Transverse colon (tissue), 4 donors: Measurements from ENCODE around the gene PTPN18. TPM values are rescaled to one million over a fixed set of nuclear protein-coding genes. Genes with fewer than 3 reads are reported as not detected.

Experiments
- DNase-seq: peaks from one replicate; pipeline ENCODE4 v3.0.0-alpha.2; 2019
- H3K27ac ChIP-seq, 4 donors: fragments of 200-600 bp; sonication (generic); 2 replicates each; pipeline ENCODE4 v1.5.1; 2016 to 2018; ENCODE audit warnings: inconsistent platforms in 4 of 4
- H3K27me3 ChIP-seq: fragments of 200-600 bp; sonication (generic); 2 replicates; pipeline ENCODE4 v1.5.1; 2017; ENCODE audit warnings: inconsistent platforms
- H3K36me3 ChIP-seq, 4 donors: fragments of 200-600 bp; sonication (generic); 2 replicates each; pipeline ENCODE4 v1.5.1; 2017 to 2019; ENCODE audit warnings: inconsistent platforms in 4 of 4
- H3K4me1 ChIP-seq, 4 donors: fragments of 200-600 bp; sonication (generic); 2 replicates each; pipeline ENCODE4 v1.5.1; 2017 to 2020; ENCODE audit warnings: inconsistent platforms in 4 of 4
- H3K4me3 ChIP-seq, 4 donors: fragments of 200-600 bp; sonication (generic); 1 replicate in 1 of 4; 2 replicates in 3 of 4; pipeline versions ENCODE4 v1.5.1 to v1.6.1; 2017 to 2019; ENCODE audit warnings: inconsistent platforms in 4 of 4
- H3K9me3 ChIP-seq, 2 donors: fragments of 200-600 bp; sonication (generic); 2 replicates each; pipeline ENCODE4 v1.5.1; 2017 to 2019; ENCODE audit warnings: inconsistent platforms in 2 of 2
- CTCF ChIP-seq, 5 experiments: fragments of 200-600 bp in 3 of 5; fragments of 450-650 bp in 2 of 5; sonication (generic) in 3 of 5; IDR thresholded peaks; 1 replicate in 2 of 5; 2 replicates in 3 of 5; pipeline ENCODE4 v1.5.1; 2016 to 2017; ENCODE audit warnings: antibody characterized with exemption in 5 of 5, inconsistent platforms in 3 of 5, mild to moderate bottlenecking in 2 of 5, moderate library complexity in 1 of 5
- EP300 ChIP-seq: sonication (generic); formaldehyde crosslinking; IDR thresholded peaks from one replicate; pipeline ENCODE4 v1.6.1; 2017; ENCODE audit warnings: antibody characterized with exemption, low read depth
- POLR2A ChIP-seq: fragments of 450-650 bp; IDR thresholded peaks from one replicate; pipeline ENCODE4 v1.6.1; 2016; ENCODE audit warnings: antibody characterized with exemption, mild to moderate bottlenecking, moderate library complexity
- POLR2AphosphoS5 ChIP-seq, 3 donors: sonication (generic); formaldehyde crosslinking; IDR thresholded peaks; one replicate each; pipeline ENCODE4 v1.6.1; 2016; ENCODE audit warnings: antibody characterized with exemption in 3 of 3
- WGBS, 2 donors: methylation state at CpG; one replicate each; pipeline ENCODE4 v1.1.5; 2018; ENCODE audit warnings: low coverage in 1 of 2; 5-methylcytosine and 5-hydroxymethylcytosine counted together
- in situ Hi-C, 4 donors: fragments of 200-750 bp; cut with MboI; loops; one replicate each; pipeline versions ENCODE4 v1.15.0 to v1.15.1; 2017; ENCODE audit warnings: low sequenced_read_pairs in 3 of 4, low pct_ligation_motif_present in 1 of 4, low pct_unique_long_range_greater_than_20kb in 1 of 4
- intact Hi-C: fragments of 100-400 bp; cut with DNase I; formaldehyde crosslinking; loops from one replicate; pipeline ENCODE4 v1.15.1; 2023; ENCODE audit warnings: low total_unique reads
- total RNA-seq, 4 donors: library from RNA; depleted of rRNA; stranded (reverse); fragments of >200 nt; gene quantifications; one replicate each; pipeline ENCODE4 v1.1.0, GENCODE V29; 2016

The PTPN18 gene
- total RNA-seq, 4 donors from 2014 or later = 136 to 168 (median 148) TPM

DNA sequence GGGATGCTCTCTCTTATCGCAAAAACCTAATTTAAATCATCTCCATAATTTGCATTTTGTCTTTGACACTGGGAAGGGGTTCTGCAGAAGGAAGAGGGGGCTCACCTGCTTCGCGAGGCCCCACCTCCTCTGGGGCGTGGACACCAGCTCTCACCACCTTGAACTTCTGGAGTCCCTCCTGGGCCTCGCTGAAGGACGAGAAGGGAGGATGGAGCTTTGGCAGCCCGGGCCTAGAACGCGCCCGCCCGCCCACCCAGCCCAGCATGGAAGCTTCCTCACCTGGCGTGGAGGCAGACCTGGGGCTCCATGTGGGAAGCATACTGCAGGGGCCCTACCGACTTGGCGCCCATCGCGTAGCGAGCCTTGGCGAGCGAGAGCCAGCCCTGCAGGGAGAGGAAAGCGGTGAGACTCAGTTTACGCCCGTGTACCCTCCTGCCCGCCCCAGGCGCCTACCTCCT is 14.3 kb upstream of the PTPN18 start:
- H3K4me1 ChIP-seq = peaks cover 14 to 28% (median 19%) of the 10 kb centered on the region in 4 donors
- TF ChIP-seq CTCF (IDR thresholded peaks at IDR 0.05) (no peak), EP300 (no peak), POLR2AphosphoS5 (IDR thresholded peaks at IDR 0.05) (no peak), POLR2A (no peak)
- no peaks in the 10 kb centered on the region for H3K27me3 ChIP-seq
- peaks cover 0 to 24% (median 10%) of the 10 kb centered on the region in 4 donors for H3K36me3 ChIP-seq
- peak; percentile 57 for DNase-seq
- in situ Hi-C loops (loop anchor here in 3 of 4 donors (25.0 kb wide), 3 partner anchors 179 to 746 kb away; partner anchors contain the start of gene FAM168B (in 1 of the 3)), intact Hi-C loops (no loop called here)
- H3K9me3 ChIP-seq = no peaks in the 10 kb centered on the region
- 2 to 9% methylated on average over 1 to 23 of the region's 24 CpGs for WGBS, 2 donors
- H3K4me3 ChIP-seq = peak overlapping the region; percentile 43 to 88 (median 64)
- peak overlapping the region; percentile 89 to 93 (median 92) for H3K27ac ChIP-seq

DNA sequence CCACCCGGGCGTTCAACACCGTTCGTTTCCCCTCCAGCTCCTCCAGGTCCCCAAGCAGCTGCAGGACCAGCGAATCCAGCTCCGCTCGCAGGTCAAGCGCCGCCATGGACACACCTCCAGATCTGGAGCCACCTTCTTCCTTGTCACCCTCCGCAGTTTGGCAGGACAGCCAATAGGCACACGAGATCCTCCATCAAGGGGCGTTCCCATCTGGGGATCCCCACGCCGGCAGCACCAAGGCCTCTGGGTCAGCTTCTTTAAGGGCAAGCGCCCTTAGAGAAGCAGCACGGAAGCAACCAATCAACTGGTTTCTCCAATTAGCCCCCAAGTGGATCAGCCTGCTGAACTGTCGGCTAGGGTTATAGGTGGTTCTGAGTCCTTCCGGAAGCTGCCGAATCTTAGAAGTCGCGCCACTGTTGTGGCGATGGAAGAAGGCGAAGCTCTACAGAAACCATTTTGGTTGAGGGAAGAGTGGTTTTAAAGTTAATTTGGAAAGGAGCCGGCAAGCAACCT is 13.8 kb upstream of the PTPN18 start:
- peaks cover 0 to 28% (median 10%) of the 10 kb centered on the region in 4 donors for H3K36me3 ChIP-seq
- H3K9me3 ChIP-seq = no peaks in the 10 kb centered on the region
- peak overlapping the region; percentile 43 to 88 (median 64) for H3K4me3 ChIP-seq
- WGBS, 2 donors = 1% methylated on average over 23 of the region's 24 CpGs; no CpG with 5 or more reads in 1 of the 2 donors
- peak overlapping the region; percentile 89 to 93 (median 92) for H3K27ac ChIP-seq
- intact Hi-C loops (no loop called here), in situ Hi-C loops (loop anchor here in 3 of 4 donors (25.0 kb wide), 3 partner anchors 180 to 745 kb away; partner anchors contain the start of gene FAM168B (in 1 of the 3))
- peak; percentile 92 for DNase-seq
- TF ChIP-seq POLR2A (peak; percentile 74), CTCF (IDR thresholded peaks at IDR 0.05) (no peak), EP300 (no peak), POLR2AphosphoS5 (IDR thresholded peaks at IDR 0.05) (peak; percentile 62 to 84 (median 84))
- peaks cover 14 to 28% (median 19%) of the 10 kb centered on the region in 4 donors for H3K4me1 ChIP-seq
- no peaks in the 10 kb centered on the region for H3K27me3 ChIP-seq

GRCh38 chr2:130342533-130343275 is 13.2 kb upstream of the PTPN18 start, which contains the start of gene IMP4:
IMP4 (plus strand) TSS chr2:130342897; CDS start chr2:130342933, 36 bp downstream.
- intact Hi-C loops = no loop called here
- in situ Hi-C loops = loop anchor here in 3 of 4 donors (25.0 kb wide), 3 partner anchors 180 to 745 kb away; partner anchors contain the start of gene FAM168B (in 1 of the 3)

More at GRCh38 chr2:130342533-130343275, 13.2 kb upstream of the PTPN18 start, which contains the start of gene IMP4:
- DNase-seq = peak; percentile 97
- peak within 1 kb of the TSS; percentile 89 to 93 (median 92) for H3K27ac ChIP-seq
- WGBS, 2 donors = 1% methylated on average over 23 of the region's 60 CpGs; no CpG with 5 or more reads in 1 of the 2 donors
- TF ChIP-seq POLR2A (no peak), CTCF (IDR thresholded peaks at IDR 0.05) (peak; percentile 26 to 56 (median 40)), POLR2AphosphoS5 (IDR thresholded peaks at IDR 0.05) (peak; percentile 1 to 79 (median 72)), EP300 (no peak)
- H3K27me3 ChIP-seq = no peaks in the 10 kb centered on the region
- peaks cover 14 to 22% (median 19%) of the 10 kb centered on the region in 4 donors for H3K4me1 ChIP-seq
- peaks cover 0 to 28% (median 12%) of the 10 kb centered on the region in 4 donors for H3K36me3 ChIP-seq
- H3K4me3 ChIP-seq = peak within 1 kb of the TSS; percentile 43 to 88 (median 64)
- H3K9me3 ChIP-seq = no peaks in the 10 kb centered on the region
